ENCODE data around the gene GDF10. TPM values are rescaled to one million over a fixed set of nuclear protein-coding genes. Genes with fewer than 3 reads are reported as not detected.

GDF10 gene
- total RNA-seq, 1 experiment from 2014 or later = not detected

DNA sequence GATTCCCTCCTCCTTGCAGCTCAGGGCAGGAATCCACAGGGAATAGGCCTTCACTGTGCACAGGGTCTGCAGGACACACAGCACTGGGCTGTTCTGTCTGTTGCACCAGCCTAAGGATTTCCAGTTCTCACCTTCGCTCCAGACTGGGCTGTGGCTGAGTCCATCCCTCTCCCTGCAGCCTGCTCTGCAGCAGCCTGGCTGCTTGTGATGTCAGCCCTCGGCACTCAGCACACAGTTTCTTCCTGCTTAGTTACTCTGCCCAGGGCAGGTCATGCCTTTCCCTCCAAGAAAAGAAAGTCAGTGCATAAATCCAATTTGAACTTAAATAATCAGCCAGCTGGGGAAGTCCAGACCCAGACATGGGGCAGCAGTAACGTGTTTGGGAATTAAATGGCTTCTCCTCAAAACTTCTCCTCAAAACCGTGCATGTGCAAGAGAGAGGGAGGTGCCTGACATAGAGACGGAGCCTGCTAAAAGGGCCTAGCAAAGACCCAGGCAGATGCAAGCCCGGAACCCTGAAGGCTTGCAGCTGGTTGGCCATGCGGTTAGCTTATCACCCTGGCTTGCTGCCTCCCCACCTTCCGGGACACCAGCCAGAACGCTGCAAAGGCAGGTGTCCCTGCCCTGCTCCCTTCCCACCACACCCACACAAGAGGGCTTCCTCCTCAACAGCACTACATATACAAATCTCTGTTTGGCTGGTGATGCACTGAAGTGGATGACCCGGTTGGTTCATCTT lies 11.4 kb downstream of the GDF10 start:
- H3K27me3 ChIP-seq = no peaks in the 10 kb centered on the region
- H3K36me3 ChIP-seq = no peaks in the 10 kb centered on the region
- no peaks in the 10 kb centered on the region for H3K9me3 ChIP-seq (replicated peaks)
- H3K4me3 ChIP-seq = no peak overlapping the region
- peak in 1 of 2 experiments; percentile 19 for DNase-seq
- H3K27ac ChIP-seq = no peak overlapping the region
- H3K4me1 ChIP-seq = no peaks in the 10 kb centered on the region

DNA sequence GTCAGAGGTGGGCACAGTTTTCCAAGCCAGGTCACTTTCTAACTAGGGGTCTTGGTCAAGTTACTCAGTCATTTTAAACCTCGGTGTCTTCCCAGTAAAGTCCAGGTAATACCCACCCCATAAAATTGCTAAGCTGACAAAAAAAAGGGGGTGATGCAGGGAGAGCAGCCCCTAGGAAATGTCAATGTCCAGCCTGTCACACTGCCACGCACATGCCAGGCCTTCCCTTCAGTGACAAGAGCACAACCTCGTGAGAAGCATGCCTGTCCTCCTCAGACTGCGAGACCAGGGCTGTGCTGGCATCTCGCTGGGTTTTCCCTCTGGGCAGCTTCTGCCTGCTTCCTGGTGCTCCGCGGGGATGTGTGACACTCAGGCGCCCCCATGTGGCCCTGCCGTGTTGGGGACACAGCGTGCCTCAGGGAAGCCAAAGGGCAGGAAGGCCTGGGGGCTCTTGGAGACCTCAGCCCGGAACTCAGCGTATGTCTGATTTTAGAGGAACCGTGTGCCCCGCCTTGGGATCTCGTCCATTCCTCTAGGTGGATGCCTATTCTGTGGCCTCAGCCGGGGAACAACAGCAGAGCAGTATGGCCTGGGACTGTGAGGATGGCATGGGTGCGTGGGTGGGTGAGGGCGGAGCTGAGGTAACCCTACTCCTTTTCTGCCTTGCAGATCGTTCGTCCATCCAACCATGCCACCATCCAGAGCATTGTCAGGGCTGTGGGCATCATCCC lies 12.1 kb downstream of the GDF10 start:
- DNase-seq = peak; percentile 52 to 66
- no peaks in the 10 kb centered on the region for H3K4me1 ChIP-seq

DNA sequence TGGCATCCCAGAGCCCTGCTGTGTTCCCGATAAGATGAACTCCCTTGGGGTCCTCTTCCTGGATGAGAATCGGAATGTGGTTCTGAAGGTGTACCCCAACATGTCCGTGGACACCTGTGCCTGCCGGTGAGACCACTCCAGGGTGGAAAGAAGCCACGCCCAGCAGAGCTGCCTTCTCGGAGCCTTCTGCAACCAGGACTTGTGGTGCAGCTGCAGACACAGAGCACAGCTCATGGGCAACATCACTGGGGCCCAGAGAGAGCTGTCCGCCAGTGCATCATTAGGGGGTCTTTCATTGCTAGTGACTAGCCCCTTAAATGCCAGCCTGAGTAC lies 12.6 kb downstream of the GDF10 start:
- Histone ChIP-seq H3K27ac (no peak overlapping the region), H3K27me3 (no peaks in the 10 kb centered on the region), H3K9me3 (replicated peaks) (no peaks in the 10 kb centered on the region), H3K4me1 (no peaks in the 10 kb centered on the region), H3K36me3 (no peaks in the 10 kb centered on the region), H3K4me3 (no peak overlapping the region)
- DNase-seq = no peak

More for the DNA sequence above, 12.1 kb downstream of the GDF10 start:
- Histone ChIP-seq H3K27me3 (no peaks in the 10 kb centered on the region), H3K36me3 (no peaks in the 10 kb centered on the region), H3K27ac (no peak overlapping the region), H3K4me3 (no peak overlapping the region), H3K9me3 (replicated peaks) (no peaks in the 10 kb centered on the region)

GRCh38 chr10:47314416-47314970 lies 14.5 kb downstream of the GDF10 start:
- DNase-seq = no peak
- H3K4me3 ChIP-seq = no peak overlapping the region

GRCh38 chr10:47315421-47315820 lies 15.4 kb downstream of the GDF10 start:
- H3K27me3 ChIP-seq = no peaks in the 10 kb centered on the region

More at GRCh38 chr10:47314416-47314970, 14.5 kb downstream of the GDF10 start:
- Histone ChIP-seq H3K9me3 (replicated peaks) (no peaks in the 10 kb centered on the region), H3K27me3 (no peaks in the 10 kb centered on the region), H3K27ac (no peak overlapping the region), H3K36me3 (no peaks in the 10 kb centered on the region), H3K4me1 (no peaks in the 10 kb centered on the region)

DNA sequence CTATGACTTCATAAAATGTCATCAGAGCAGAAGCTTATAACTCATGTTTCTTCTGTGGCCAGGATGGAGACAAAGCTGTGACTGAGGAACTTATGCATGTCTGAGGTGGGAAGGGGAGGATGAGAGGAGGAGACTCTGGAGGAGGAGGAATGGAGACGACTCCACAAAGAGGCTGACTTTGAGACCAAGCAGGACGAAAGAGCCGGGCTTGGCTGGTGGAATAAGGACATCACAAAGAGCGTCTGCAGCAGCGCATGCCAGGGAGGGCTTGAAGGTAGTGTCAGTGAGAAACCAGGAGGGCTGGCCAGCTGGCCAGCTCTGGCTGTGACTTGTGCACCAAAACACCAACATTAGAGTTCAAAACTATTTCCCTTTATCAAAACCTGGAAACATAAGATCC lies 16.1 kb downstream of the GDF10 start:
- Histone ChIP-seq H3K27ac (no peak overlapping the region), H3K27me3 (no peaks in the 10 kb centered on the region), H3K4me1 (no peaks in the 10 kb centered on the region), H3K36me3 (no peaks in the 10 kb centered on the region), H3K9me3 (replicated peaks) (no peaks in the 10 kb centered on the region), H3K4me3 (no peak overlapping the region)
- DNase-seq = no peak

More at GRCh38 chr10:47315421-47315820, 15.4 kb downstream of the GDF10 start:
- H3K4me3 ChIP-seq = no peak overlapping the region
- no peaks in the 10 kb centered on the region for H3K36me3 ChIP-seq
- H3K27ac ChIP-seq = no peak overlapping the region
- no peak for DNase-seq
- H3K9me3 ChIP-seq (replicated peaks) = no peaks in the 10 kb centered on the region
- no peaks in the 10 kb centered on the region for H3K4me1 ChIP-seq

- Histone ChIP-seq H3K9me3 (replicated peaks) (no peaks in the 10 kb centered on the region), H3K4me1 (no peaks in the 10 kb centered on the region), H3K27me3 (no peaks in the 10 kb centered on the region), H3K4me3 (no peak overlapping the region), H3K27ac (no peak overlapping the region), H3K36me3 (no peaks in the 10 kb centered on the region)
- no peak for DNase-seq
Observed at GRCh38 chr10:47317251-47317650, 17.3 kb downstream of the GDF10 start.

- Histone ChIP-seq H3K4me3 (no peak overlapping the region), H3K9me3 (replicated peaks) (no peaks in the 10 kb centered on the region), H3K4me1 (no peaks in the 10 kb centered on the region), H3K36me3 (no peaks in the 10 kb centered on the region), H3K27ac (no peak overlapping the region), H3K27me3 (no peaks in the 10 kb centered on the region)
- DNase-seq = peak in 1 of 2 experiments; percentile 25
Observed at GRCh38 chr10:47318706-47319105, 18.7 kb downstream of the GDF10 start.

GRCh38 chr10:47319784-47320183 lies 19.8 kb downstream of the GDF10 start:
- H3K27ac ChIP-seq = no peak overlapping the region
- no peaks in the 10 kb centered on the region for H3K4me1 ChIP-seq
- H3K9me3 ChIP-seq (replicated peaks) = no peaks in the 10 kb centered on the region
- no peak for DNase-seq
- H3K36me3 ChIP-seq = no peaks in the 10 kb centered on the region
- no peak overlapping the region for H3K4me3 ChIP-seq
- H3K27me3 ChIP-seq = no peaks in the 10 kb centered on the region

DNA sequence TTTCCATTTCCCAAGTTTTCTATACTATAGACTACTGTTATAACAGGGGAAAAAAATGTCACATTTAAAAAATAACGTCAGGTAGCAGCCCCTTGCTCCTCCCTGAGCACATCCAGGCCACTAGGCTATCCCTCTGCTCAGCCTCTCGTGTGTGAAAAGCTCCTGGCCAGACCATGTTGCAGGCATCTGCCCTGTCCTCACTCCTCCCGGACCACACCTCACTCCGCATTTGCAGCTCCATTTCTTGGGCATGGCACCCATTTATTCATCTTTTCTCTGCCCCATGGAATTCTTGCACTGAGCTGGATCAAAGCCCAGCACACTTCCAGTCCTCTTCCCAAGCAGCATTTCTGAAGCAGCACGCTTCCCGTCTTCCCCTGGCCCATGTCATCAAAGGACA lies 20.8 kb downstream of the GDF10 start:
- Histone ChIP-seq H3K27me3 (no peaks in the 10 kb centered on the region), H3K36me3 (no peaks in the 10 kb centered on the region), H3K4me1 (no peaks in the 10 kb centered on the region), H3K4me3 (no peak overlapping the region), H3K27ac (no peak overlapping the region), H3K9me3 (replicated peaks) (no peaks in the 10 kb centered on the region)
- DNase-seq = no peak

GRCh38 chr10:47321521-47322195 lies 21.7 kb downstream of the GDF10 start:
- DNase-seq = no peak
- Histone ChIP-seq H3K4me3 (no peak overlapping the region), H3K9me3 (replicated peaks) (no peaks in the 10 kb centered on the region), H3K4me1 (no peaks in the 10 kb centered on the region), H3K27ac (no peak overlapping the region), H3K27me3 (no peaks in the 10 kb centered on the region), H3K36me3 (no peaks in the 10 kb centered on the region)

- no peak for DNase-seq
- H3K9me3 ChIP-seq (replicated peaks) = no peaks in the 10 kb centered on the region
- no peak within 1 kb of the TSS for H3K4me3 ChIP-seq
- no peaks in the 10 kb centered on the region for H3K4me1 ChIP-seq
- H3K27me3 ChIP-seq = no peaks in the 10 kb centered on the region
- no peaks in the 10 kb centered on the region for H3K36me3 ChIP-seq
- no peak within 1 kb of the TSS for H3K27ac ChIP-seq
Observed at GRCh38 chr10:47322300-47323061, 22.5 kb downstream of the GDF10 start, which contains the start of gene GDF2. Gene GDF2 (plus strand): TSS chr10:47322454. CDS start chr10:47322669, 215 bp downstream.

GRCh38 chr10:47323087-47323486 lies 23.1 kb downstream of the GDF10 start:
- Histone ChIP-seq H3K4me3 (no peak overlapping the region), H3K36me3 (no peaks in the 10 kb centered on the region), H3K4me1 (no peaks in the 10 kb centered on the region), H3K27ac (no peak overlapping the region), H3K9me3 (replicated peaks) (no peaks in the 10 kb centered on the region), H3K27me3 (no peaks in the 10 kb centered on the region)
- no peak for DNase-seq

DNA sequence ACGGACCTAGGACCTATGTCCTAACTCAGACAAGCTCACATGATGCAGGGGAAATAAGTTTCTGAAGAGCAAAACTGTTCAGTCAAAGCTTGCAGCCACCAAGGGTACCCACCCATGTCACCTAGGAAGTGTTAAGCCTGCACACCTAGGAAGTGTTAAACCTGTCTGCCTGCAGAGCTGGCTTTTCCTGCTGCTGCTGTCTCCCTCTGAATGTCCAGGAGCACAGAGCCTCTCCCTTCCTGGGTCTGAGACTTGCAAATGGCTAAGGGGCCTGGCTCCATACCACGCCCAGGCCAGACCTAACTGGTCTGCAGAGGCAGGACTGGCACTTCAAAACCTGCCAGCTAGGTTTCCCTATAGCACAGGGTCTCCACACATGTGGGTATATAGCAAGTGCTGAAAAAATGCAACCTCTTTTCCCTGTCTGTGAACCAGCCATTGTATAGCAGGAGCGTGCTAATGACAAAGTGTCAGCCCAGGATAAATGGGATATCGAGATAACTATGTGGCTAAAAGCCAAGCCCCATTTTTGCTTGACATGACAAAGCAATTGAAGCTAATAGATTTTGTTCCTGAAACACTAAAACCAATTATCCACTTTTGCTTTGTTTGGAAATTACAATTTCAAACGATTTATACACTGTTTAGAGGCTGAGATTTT lies 23.8 kb downstream of the GDF10 start:
- no peak overlapping the region for H3K27ac ChIP-seq
- H3K9me3 ChIP-seq (replicated peaks) = no peaks in the 10 kb centered on the region
- no peaks in the 10 kb centered on the region for H3K36me3 ChIP-seq
- H3K4me1 ChIP-seq = no peaks in the 10 kb centered on the region
- H3K4me3 ChIP-seq = no peak overlapping the region
- DNase-seq = no peak
- H3K27me3 ChIP-seq = no peaks in the 10 kb centered on the region

All from SJCRH30 (cell line).